Neural progenitor cell (in vitro differentiated cells): ENCODE results near the gene PFDN6.

ENCODE experiments used
- CTCF ChIP-seq: fragments of 200-600 bp; sonication (generic); IDR thresholded peaks from 2 replicates; pipeline ENCODE4 v1.5.1; 2017; ENCODE audit warnings: antibody characterized with exemption, mild to moderate bottlenecking
- EZH2 ChIP-seq: fragments of 200-600 bp; sonication (generic); IDR thresholded peaks from 2 replicates; pipeline ENCODE4 v1.6.1; 2017; ENCODE audit warnings: antibody characterized with exemption, mild to moderate bottlenecking, moderate library complexity
- EZH2phosphoT487 ChIP-seq: fragments of 200-600 bp; sonication (generic); IDR thresholded peaks from 2 replicates; pipeline ENCODE4 v1.6.1; 2017; ENCODE audit warnings: antibody characterized with exemption

- TF ChIP-seq CTCF (no peak), EZH2 (no peak), EZH2phosphoT487 (no peak)
Observed at GRCh38 chr6:33259032-33259431, 30.4 kb upstream of the PFDN6 start.
